Activated T-cell treated with anti-CD3 and anti-CD28 coated beads, Interleukin-2, amount 50 U/mL, for 4 hours (primary cell): Measurements from ENCODE around the gene GCC1. TPM values are rescaled to one million over a fixed set of nuclear protein-coding genes. Genes with fewer than 3 reads are reported as not detected.
A peak's percentile ranks its signal among the peaks of the same experiment; 100 is the strongest.

Source experiments
- ATAC-seq, 2 donors: fragments of 200-7000 bp; cut with Tn5 transposase; one replicate each; pipeline ENCODE4 v1.10.0; 2021
- DNase-seq: peaks from one replicate; pipeline ENCODE4 v3.0.0-alpha.2; 2020
- H3K27me3 Mint-ChIP-seq: one replicate; pipeline ENCODE4 v1.8.0; 2021; ENCODE audit warnings: low read depth, mixed read lengths
- H3K36me3 Mint-ChIP-seq: one replicate; pipeline ENCODE4 v1.8.0; 2022; ENCODE audit warnings: mixed read lengths; ENCODE audit not compliant: insufficient read depth
- H3K4me1 Mint-ChIP-seq: one replicate; pipeline ENCODE4 v1.8.0; 2021; ENCODE audit warnings: low read depth, mixed read lengths
- H3K4me3 Mint-ChIP-seq: one replicate; pipeline ENCODE4 v1.8.0; 2021; ENCODE audit warnings: mild to moderate bottlenecking, moderate library complexity, mixed read lengths
- H3K9me3 Mint-ChIP-seq: one replicate; pipeline ENCODE4 v1.8.0; 2021; ENCODE audit warnings: mixed read lengths
- total RNA-seq, 3 donors: library from RNA; stranded (reverse); gene quantifications; one replicate each; pipeline ENCODE4 v1.2.1, GENCODE V29; 2021

GCC1 gene
- 10 to 100 TPM; 16.2 to 19.1 (median 18.5) TPM for total RNA-seq

GRCh38 chr7:127585044-127585953, at the start of gene GCC1:
Gene GCC1, minus strand, starts transcription at chr7:127585596. Its CDS starts 414 bp downstream, at chr7:127585182.
- Mint-ChIP-seq H3K36me3 (peaks cover 18% of the 10 kb centered on the region), H3K4me3 (peak within 1 kb of the TSS; percentile 92), H3K4me1 (peaks cover 75% of the 10 kb centered on the region), H3K27me3 (no peaks in the 10 kb centered on the region), H3K9me3 (no peaks in the 10 kb centered on the region)
- DNase-seq (peak; percentile 94), ATAC-seq (peak; percentile 81)

- Mint-ChIP-seq H3K4me1 (peaks cover 2% of the 10 kb centered on the region), H3K27me3 (peaks cover 26% of the 10 kb centered on the region), H3K9me3 (no peaks in the 10 kb centered on the region)
Measured at GRCh38 chr7:127632276-127632910, 47.0 kb upstream of the GCC1 start.

GRCh38 chr7:127629268-127629854, 44.0 kb upstream of the GCC1 start:
- Mint-ChIP-seq H3K36me3 (no peaks in the 10 kb centered on the region), H3K4me1 (no peaks in the 10 kb centered on the region), H3K4me3 (no peak overlapping the region), H3K9me3 (no peaks in the 10 kb centered on the region), H3K27me3 (peaks cover 28% of the 10 kb centered on the region)
- ATAC-seq (no peak), DNase-seq (peak; percentile 29)

More at GRCh38 chr7:127632276-127632910, 47.0 kb upstream of the GCC1 start:
- H3K4me3 Mint-ChIP-seq: no peak overlapping the region
- no peak for DNase-seq
- H3K36me3 Mint-ChIP-seq: no peaks in the 10 kb centered on the region
- ATAC-seq: no peak

GRCh38 chr7:127628445-127628844, 43.0 kb upstream of the GCC1 start:
- Mint-ChIP-seq H3K4me1 (no peaks in the 10 kb centered on the region), H3K36me3 (no peaks in the 10 kb centered on the region), H3K9me3 (no peaks in the 10 kb centered on the region), H3K27me3 (peaks cover 29% of the 10 kb centered on the region), H3K4me3 (no peak overlapping the region)
- no peak for DNase-seq
- ATAC-seq: no peak

GRCh38 chr7:127625331-127625730, 39.9 kb upstream of the GCC1 start:
- H3K27me3 Mint-ChIP-seq: peaks cover 26% of the 10 kb centered on the region
- no peak for ATAC-seq
- H3K4me1 Mint-ChIP-seq: peaks cover 5% of the 10 kb centered on the region
- H3K36me3 Mint-ChIP-seq: no peaks in the 10 kb centered on the region
- H3K4me3 Mint-ChIP-seq: no peak overlapping the region
- DNase-seq: no peak
- no peaks in the 10 kb centered on the region for H3K9me3 Mint-ChIP-seq

GRCh38 chr7:127620406-127621233, 35.2 kb upstream of the GCC1 start:
- H3K9me3 Mint-ChIP-seq: no peaks in the 10 kb centered on the region
- H3K27me3 Mint-ChIP-seq: peaks cover 50% of the 10 kb centered on the region
- no peak overlapping the region for H3K4me3 Mint-ChIP-seq
- DNase-seq (no peak), ATAC-seq (peak; percentile 4 to 27)
- H3K4me1 Mint-ChIP-seq: peaks cover 5% of the 10 kb centered on the region
- no peaks in the 10 kb centered on the region for H3K36me3 Mint-ChIP-seq

GRCh38 chr7:127619681-127620405, 34.4 kb upstream of the GCC1 start:
- Mint-ChIP-seq H3K36me3 (no peaks in the 10 kb centered on the region), H3K4me1 (peaks cover 5% of the 10 kb centered on the region), H3K27me3 (peaks cover 49% of the 10 kb centered on the region), H3K4me3 (no peak overlapping the region), H3K9me3 (no peaks in the 10 kb centered on the region)
- ATAC-seq (no peak), DNase-seq (no peak)

- H3K4me3 Mint-ChIP-seq: no peak overlapping the region
- H3K27me3 Mint-ChIP-seq: peaks cover 45% of the 10 kb centered on the region
- ATAC-seq (no peak), DNase-seq (no peak)
- no peaks in the 10 kb centered on the region for H3K36me3 Mint-ChIP-seq
- no peaks in the 10 kb centered on the region for H3K9me3 Mint-ChIP-seq
- H3K4me1 Mint-ChIP-seq: peaks cover 5% of the 10 kb centered on the region
Measured at GRCh38 chr7:127618775-127619174, 33.4 kb upstream of the GCC1 start.

GRCh38 chr7:127618042-127618441, 32.6 kb upstream of the GCC1 start, which contains the start of gene PAX4:
Gene PAX4, minus strand, starts transcription at chr7:127618142. Its CDS starts 2,214 bp downstream, at chr7:127615928.
- H3K9me3 Mint-ChIP-seq: no peaks in the 10 kb centered on the region
- peaks cover 5% of the 10 kb centered on the region for H3K4me1 Mint-ChIP-seq
- H3K27me3 Mint-ChIP-seq: peaks cover 47% of the 10 kb centered on the region
- DNase-seq (no peak), ATAC-seq (no peak)
- H3K4me3 Mint-ChIP-seq: no peak within 1 kb of the TSS
- H3K36me3 Mint-ChIP-seq: no peaks in the 10 kb centered on the region

GRCh38 chr7:127616724-127617123, 31.3 kb upstream of the GCC1 start:
- Mint-ChIP-seq H3K36me3 (no peaks in the 10 kb centered on the region), H3K4me3 (no peak overlapping the region), H3K9me3 (no peaks in the 10 kb centered on the region), H3K27me3 (peaks cover 55% of the 10 kb centered on the region), H3K4me1 (peaks cover 5% of the 10 kb centered on the region)
- ATAC-seq: no peak
- no peak for DNase-seq

- ATAC-seq (no peak), DNase-seq (no peak)
- H3K4me3 Mint-ChIP-seq: no peak overlapping the region
- no peaks in the 10 kb centered on the region for H3K9me3 Mint-ChIP-seq
- H3K27me3 Mint-ChIP-seq: peaks cover 25% of the 10 kb centered on the region
- no peaks in the 10 kb centered on the region for H3K36me3 Mint-ChIP-seq
- no peaks in the 10 kb centered on the region for H3K4me1 Mint-ChIP-seq
Measured at GRCh38 chr7:127612263-127612662, 26.9 kb upstream of the GCC1 start.

GRCh38 chr7:127609297-127609696, 23.9 kb upstream of the GCC1 start:
- Mint-ChIP-seq H3K4me3 (no peak overlapping the region), H3K4me1 (no peaks in the 10 kb centered on the region), H3K36me3 (no peaks in the 10 kb centered on the region), H3K9me3 (no peaks in the 10 kb centered on the region), H3K27me3 (peaks cover 20% of the 10 kb centered on the region)
- ATAC-seq: no peak
- no peak for DNase-seq

GRCh38 chr7:127608446-127608845, 23.1 kb upstream of the GCC1 start:
- H3K4me1 Mint-ChIP-seq: no peaks in the 10 kb centered on the region
- H3K9me3 Mint-ChIP-seq: no peaks in the 10 kb centered on the region
- no peak overlapping the region for H3K4me3 Mint-ChIP-seq
- no peak for DNase-seq
- H3K27me3 Mint-ChIP-seq: peaks cover 18% of the 10 kb centered on the region
- ATAC-seq: no peak
- no peaks in the 10 kb centered on the region for H3K36me3 Mint-ChIP-seq
